ENCODE measurements around the gene RNF40. TPM values are rescaled to one million over a fixed set of nuclear protein-coding genes. Genes with fewer than 3 reads are reported as not detected.

The RNF40 gene
- total and polyA plus RNA-seq, 2 of the 8 experiments (the other 6 are each of a cell fraction or from before 2014, with no cell fraction given), result 38.5 to 68.7 TPM

GRCh38 chr16:30721606-30722005, 40.5 kb upstream of the RNF40 start:
- CTCF ChIA-PET (ENCODE audit: partially characterized antibody), result interaction anchor here (0.5 to 1.6 kb wide), 3 partner anchors 11 to 248 kb away, joined by 3 to 7 read pairs (median 3); no protein-coding TSS in a partner anchor

More at GRCh38 chr16:30721606-30722005, 40.5 kb upstream of the RNF40 start:
- DNase-seq (ENCODE audit: low read depth in 1 of 2, low spot score in 2 of 2) (no peak), FAIRE-seq (no peak)
- Histone ChIP-seq H3K14ac (ENCODE audit: insufficient read length) (no peak overlapping the region), H4K5ac (ENCODE audit: insufficient read length, low read depth, low read length) (no peak overlapping the region), H3K23me2 (ENCODE audit: low read depth, low read length) (no peaks in the 10 kb centered on the region; the same call in 1 of the 2 replicates), H3K56ac (replicated peaks; ENCODE audit: insufficient read length, low read depth, low read length) (no peak overlapping the region), H3K79me1 (ENCODE audit: low read depth, low read length) (peaks cover 6% of the 10 kb centered on the region; the same call in 1 of the 2 replicates), H3K9ac (replicated peaks in 1 of 4; ENCODE audit: extremely low read depth in 1 of 4, low read depth in 3 of 4, low read length in 3 of 4) (no peak overlapping the region), H4K8ac (ENCODE audit: extremely low read depth, insufficient read depth, low read length) (no peak overlapping the region), H2BK5ac (ENCODE audit: low read depth, low read length) (no peak overlapping the region), H3K27ac (ENCODE audit: low read depth, low read length) (no peak overlapping the region), H2BK15ac (ENCODE audit: low read length) (no peak overlapping the region), H3K79me2 (ENCODE audit: control insufficient read depth in 1 of 2, insufficient read depth in 2 of 2, low read length in 2 of 2) (no peaks in the 10 kb centered on the region), H3K23ac (ENCODE audit: insufficient read length) (no peak overlapping the region), H2BK20ac (ENCODE audit: low read length) (no peak overlapping the region), H3K4ac (replicated peaks; ENCODE audit: insufficient read length, low read depth, low read length) (no peak overlapping the region), H3K36me3 (ENCODE audit: control insufficient read depth in 2 of 4, insufficient read depth in 4 of 4, low read length in 3 of 4) (peaks cover 41 to 74% (median 70%) of the 10 kb centered on the region in 4 experiments), H2BK120ac (replicated peaks; ENCODE audit: low read depth, low read length) (no peak overlapping the region), H4K20me1 (replicated peaks in 1 of 2; ENCODE audit: control insufficient read depth in 1 of 2, insufficient read depth in 2 of 2, low read length in 2 of 2) (peaks cover 8 to 30% of the 10 kb centered on the region in 2 experiments), H3K9me3 (ENCODE audit: insufficient read depth in 2 of 2, low read depth in 1 of 2, low read length in 1 of 2) (no peaks in the 10 kb centered on the region), H2AK5ac (ENCODE audit: low read depth, low read length) (no peak overlapping the region), H3K4me1 (replicated peaks in 1 of 4; ENCODE audit: control insufficient read depth in 3 of 4, insufficient read depth in 4 of 4, low read length in 3 of 4) (no peaks in the 10 kb centered on the region), H3K4me3 (ENCODE audit: extremely low read depth in 1 of 4, insufficient read depth in 2 of 4, low read depth in 3 of 4, low read length in 4 of 4) (no peak overlapping the region), H3K27me3 (replicated peaks in 1 of 4; ENCODE audit: control insufficient read depth in 3 of 4, extremely low read depth in 1 of 4, insufficient read depth in 3 of 4, low read length in 3 of 4) (no peaks in the 10 kb centered on the region), H3K4me2 (ENCODE audit: insufficient read depth in 1 of 2, low read depth in 2 of 2, low read length in 2 of 2) (no peak overlapping the region), H4K91ac (replicated peaks; ENCODE audit: insufficient read length, low read length) (no peak overlapping the region), H2AFZ (ENCODE audit: low read length) (no peak overlapping the region), H3K18ac (ENCODE audit: extremely low read depth, low read length) (no peak overlapping the region), H2BK12ac (ENCODE audit: low read depth, low read length) (no peak overlapping the region)
- POLR2A ChIA-PET (ENCODE audit: partially characterized antibody), result interaction anchor here (1.2 to 6.8 kb wide), 7 partner anchors 11 to 54 kb away, joined by 3 to 80 read pairs (median 21); partner anchors contain the start of genes PHKG2 and SRCAP
- WGBS, 2 experiments (ENCODE audit: extremely low coverage in 1 of 2, insufficient coverage in 1 of 2, insufficient read length in 1 of 2, insufficient replicate concordance in 2 of 2, low coverage in 1 of 2, low lambda C conversion rate in 2 of 2, missing lambda C conversion rate in 1 of 2), result 100% methylated on average over 1 of the region's 1 CpG; no CpG with 5 or more reads in 1 of the 2 experiments
- TF ChIP-seq POLR2A (IDR thresholded peaks at IDR 0.05; ENCODE audit: control extremely low read depth in 1 of 2, low read depth in 2 of 2, low read length in 2 of 2) (no peak), TAF1 (IDR thresholded peaks at IDR 0.05; ENCODE audit: low read depth, low read length) (no peak), POLR2AphosphoS5 (IDR thresholded peaks at IDR 0.05; ENCODE audit: low read depth, low read length) (no peak), CEBPB (IDR thresholded peaks at IDR 0.05; ENCODE audit: low read depth, low read length) (no peak), TAF7 (optimal IDR thresholded peaks at IDR 0.05; ENCODE audit: borderline replicate concordance, low read depth, low read length) (no peak), SAP30 (IDR thresholded peaks at IDR 0.05; ENCODE audit: insufficient read depth, insufficient replicate concordance, low read length) (no peak), BACH1 (IDR thresholded peaks at IDR 0.05; ENCODE audit: low read length) (no peak), RAD21 (IDR thresholded peaks at IDR 0.05 in 1 of 2, conservative IDR thresholded peaks at IDR 0.05 in 1 of 2; ENCODE audit: low read depth in 2 of 2, low read length in 2 of 2) (no peak), RNF2 (IDR thresholded peaks at IDR 0.05; ENCODE audit: borderline replicate concordance, low read depth, low read length, missing control alignments, poor library complexity, severe bottlenecking) (no peak), SIRT6 (IDR thresholded peaks at IDR 0.05; ENCODE audit: low read length) (no peak), FOSL1 (IDR thresholded peaks at IDR 0.05; ENCODE audit: insufficient read depth, low read depth, low read length) (no peak)

Measured in H1 (cell line).